IPS-20b (cell line): ENCODE data around the gene ANAPC7.

ENCODE experiments used
- H3K27ac ChIP-seq: one replicate; pipeline ENCODE4 v1.5.1; 2013; ENCODE audit warnings: low read length
- H3K27me3 ChIP-seq: 2 replicates; pipeline ENCODE4 v1.6.1; 2013; ENCODE audit warnings: mild to moderate bottlenecking, low read length, inconsistent platforms; ENCODE audit not compliant: insufficient read depth
- H3K36me3 ChIP-seq: 2 replicates; pipeline ENCODE4 v1.6.1; 2013; ENCODE audit warnings: low read depth, mild to moderate bottlenecking, inconsistent platforms, low read length, moderate library complexity; ENCODE audit not compliant: insufficient read depth
- H3K4me1 ChIP-seq: 2 replicates; pipeline ENCODE4 v1.6.1; 2013; ENCODE audit warnings: mild to moderate bottlenecking, control low read depth, inconsistent platforms, low read length, moderate library complexity; ENCODE audit not compliant: insufficient read depth
- H3K4me3 ChIP-seq: 2 replicates; pipeline ENCODE4 v1.5.1; 2013; ENCODE audit warnings: mild to moderate bottlenecking, low read length, inconsistent platforms
- H3K9ac ChIP-seq: 2 replicates; pipeline ENCODE4 v1.6.1; 2013; ENCODE audit warnings: low read depth, mild to moderate bottlenecking, inconsistent platforms, low read length, moderate library complexity
- H3K9me3 ChIP-seq: 2 replicates; pipeline ENCODE4 v1.6.1; 2013; ENCODE audit warnings: mild to moderate bottlenecking, low read depth, low read length, inconsistent platforms; ENCODE audit not compliant: insufficient read depth

The ANAPC7 gene

GRCh38 chr12:110330544-110330943 is 73.0 kb downstream of the ANAPC7 start:
- H3K27me3 ChIP-seq, result no peaks in the 10 kb centered on the region
- H3K9me3 ChIP-seq, result no peaks in the 10 kb centered on the region
- H3K4me3 ChIP-seq, result no peak overlapping the region
- no peak overlapping the region for H3K9ac ChIP-seq
- peaks cover 94% of the 10 kb centered on the region for H3K36me3 ChIP-seq
- no peaks in the 10 kb centered on the region for H3K4me1 ChIP-seq
- no peak overlapping the region for H3K27ac ChIP-seq

GRCh38 chr12:110330124-110330523 is 73.4 kb downstream of the ANAPC7 start:
- no peak overlapping the region for H3K9ac ChIP-seq
- H3K4me1 ChIP-seq, result no peaks in the 10 kb centered on the region
- H3K27ac ChIP-seq, result no peak overlapping the region
- H3K27me3 ChIP-seq, result no peaks in the 10 kb centered on the region
- H3K4me3 ChIP-seq, result no peak overlapping the region
- no peaks in the 10 kb centered on the region for H3K9me3 ChIP-seq
- H3K36me3 ChIP-seq, result peaks cover 94% of the 10 kb centered on the region

GRCh38 chr12:110329710-110330109 is 73.8 kb downstream of the ANAPC7 start:
- H3K4me3 ChIP-seq, result no peak overlapping the region
- H3K27me3 ChIP-seq, result no peaks in the 10 kb centered on the region
- H3K27ac ChIP-seq, result no peak overlapping the region
- H3K9me3 ChIP-seq, result no peaks in the 10 kb centered on the region
- peaks cover 94% of the 10 kb centered on the region for H3K36me3 ChIP-seq
- H3K9ac ChIP-seq, result no peak overlapping the region
- no peaks in the 10 kb centered on the region for H3K4me1 ChIP-seq
